SK-N-SH (cell line): ENCODE measurements around the gene ARHGAP31. TPM values are rescaled to one million over a fixed set of nuclear protein-coding genes. Genes with fewer than 3 reads are reported as not detected.

Experiments
- CTCF ChIA-PET: fragments of 300-600, 350-600 bp; formaldehyde crosslinking; extraction: SDS; loops from one replicate; lab custom pipeline; 2021; lab: Yijun Ruan, JAX
- POLR2A ChIA-PET: fragments of 350-600 bp; sonication (Branson Sonifier 250); formaldehyde crosslinking; extraction: SDS; loops from one replicate; lab custom pipeline; 2020; ENCODE audit warnings: antibody characterized with exemption, inconsistent platforms; lab: Yijun Ruan, JAX
- DNase-seq: peaks from one replicate; pipeline ENCODE4 v3.0.0; 2012
- H2AFZ ChIP-seq: fragments of 200-600 bp; sonication (generic); 2 replicates; pipeline ENCODE4 v1.8.1; 2016; ENCODE audit warnings: antibody characterized with exemption, mild to moderate bottlenecking, low read depth
- H3F3A ChIP-seq: fragments of 200-600 bp; sonication (generic); replicated peaks from 2 replicates; pipeline ENCODE3; 2016; ENCODE audit warnings: antibody characterized with exemption, mild to moderate bottlenecking; ENCODE audit not compliant: insufficient read depth
- H3K27ac ChIP-seq, 2 experiments: fragments of 200-500 bp in 1 of 2; fragments of 200-600 bp in 1 of 2; sonication (Bioruptor generic) in 1 of 2; sonication (generic), shearing (Covaris generic) in 1 of 2; 2 replicates each; pipeline versions ENCODE4 v1.5.1 to v1.6.1; 2014 to 2016; ENCODE audit warnings: low read depth in 2 of 2, inconsistent platforms in 1 of 2, low read length in 1 of 2, mild to moderate bottlenecking in 1 of 2, mixed read lengths in 1 of 2
- H3K27me3 ChIP-seq: fragments of 200-600 bp; sonication (generic), shearing (Covaris generic); 2 replicates; pipeline ENCODE4 v1.6.1; 2016; ENCODE audit warnings: mixed run types; ENCODE audit not compliant: insufficient read depth
- H3K36me3 ChIP-seq, 2 experiments: fragments of 200-500 bp in 1 of 2; fragments of 200-600 bp in 1 of 2; sonication (Bioruptor generic) in 1 of 2; sonication (generic) in 1 of 2; replicated peaks in 1 of 2; 2 replicates each; pipeline versions ENCODE3 to v1.5.1; 2014 to 2016; ENCODE audit warnings: low read length in 1 of 2, mild to moderate bottlenecking in 1 of 2; ENCODE audit not compliant: insufficient read depth in 2 of 2, control insufficient read depth in 1 of 2
- H3K4me1 ChIP-seq, 2 experiments: fragments of 200-500 bp in 1 of 2; fragments of 200-600 bp in 1 of 2; sonication (Bioruptor generic) in 1 of 2; sonication (generic), shearing (Covaris generic) in 1 of 2; 2 replicates each; pipeline versions ENCODE4 v1.5.1 to v1.6.1; 2014 to 2016; ENCODE audit warnings: low read depth in 1 of 2, low read length in 1 of 2, mixed run types in 1 of 2; ENCODE audit not compliant: insufficient read depth in 2 of 2, control insufficient read depth in 1 of 2
- H3K4me2 ChIP-seq: fragments of 200-600 bp; sonication (generic), shearing (Covaris generic); 2 replicates; pipeline ENCODE4 v1.6.1; 2017; ENCODE audit warnings: mixed run types
- H3K4me3 ChIP-seq, 2 experiments: fragments of 200-500 bp in 1 of 2; fragments of 200-600 bp in 1 of 2; sonication (Bioruptor generic) in 1 of 2; sonication (generic), shearing (Covaris generic) in 1 of 2; 2 replicates each; pipeline versions ENCODE4 v1.5.1 to v1.8.1; 2014 to 2016; ENCODE audit warnings: low read depth in 2 of 2, inconsistent platforms in 1 of 2, low read length in 1 of 2, mild to moderate bottlenecking in 1 of 2, mixed read lengths in 1 of 2, moderate library complexity in 1 of 2
- H3K79me2 ChIP-seq: fragments of 200-600 bp; sonication (generic); 2 replicates; pipeline ENCODE4 v1.8.1; 2017; ENCODE audit warnings: mild to moderate bottlenecking; ENCODE audit not compliant: insufficient read depth
- H3K9ac ChIP-seq: fragments of 200-600 bp; sonication (generic); 2 replicates; pipeline ENCODE4 v1.6.1; 2017; ENCODE audit warnings: mixed run types
- H3K9me2 ChIP-seq: fragments of 200-600 bp; sonication (generic); 2 replicates; pipeline ENCODE4 v1.6.1; 2017; ENCODE audit warnings: mixed run types
- H3K9me3 ChIP-seq: fragments of 200-600 bp; sonication (generic); 2 replicates; pipeline ENCODE4 v1.6.1; 2017; ENCODE audit warnings: mixed run types, mild to moderate bottlenecking, moderate library complexity
- H4K20me1 ChIP-seq: fragments of 200-600 bp; sonication (generic); 2 replicates; pipeline ENCODE4 v1.6.1; 2017; ENCODE audit warnings: mild to moderate bottlenecking, mixed run types; ENCODE audit not compliant: insufficient read depth
- CHD2 ChIP-seq: fragments of 150-350 bp; IDR thresholded peaks from 2 replicates; pipeline ENCODE4 v1.6.1; 2018; ENCODE audit warnings: low read length; ENCODE audit not compliant: partially characterized antibody
- ELF1 ChIP-seq: IDR thresholded peaks from 2 replicates; pipeline ENCODE4 v1.4.0; 2012
- EP300 ChIP-seq, 2 experiments: IDR thresholded peaks; 2 replicates each; pipeline versions ENCODE4 v1.4.0 to v1.6.1; 2012; ENCODE audit warnings: borderline replicate concordance in 1 of 2, low read depth in 1 of 2, low read length in 1 of 2
- EZH2phosphoT487 ChIP-seq: fragments of 200-600 bp; sonication (generic); IDR thresholded peaks from 2 replicates; pipeline ENCODE4 v1.6.1; 2017; ENCODE audit warnings: low read depth, mixed run types, mild to moderate bottlenecking, antibody characterized with exemption, moderate library complexity, borderline replicate concordance
- IRF3 ChIP-seq: fragments of 150-350 bp; IDR thresholded peaks from 2 replicates; pipeline ENCODE4 v1.6.1; 2016; ENCODE audit warnings: mild to moderate bottlenecking, low read depth, low read length
- MXI1 ChIP-seq: IDR thresholded peaks from 2 replicates; pipeline ENCODE4 v1.6.1; 2012; ENCODE audit warnings: mild to moderate bottlenecking, low read depth, low read length, improper control_type of control experiment
- PBX3 ChIP-seq: IDR thresholded peaks from 2 replicates; pipeline ENCODE4; 2012
- POLR2AphosphoS5 ChIP-seq: IDR thresholded peaks from 2 replicates; pipeline ENCODE4 v1.6.1; 2012; ENCODE audit warnings: low read depth, low read length
- RCOR1 ChIP-seq: fragments of 150-350 bp; IDR thresholded peaks from 2 replicates; pipeline ENCODE4 v1.6.1; 2017; ENCODE audit warnings: antibody characterized with exemption, low read length
- REST ChIP-seq: IDR thresholded peaks from 2 replicates; pipeline ENCODE4 v1.6.1; 2012; ENCODE audit warnings: mild to moderate bottlenecking, low read depth, low read length, moderate library complexity
- RFX5 ChIP-seq: IDR thresholded peaks from 2 replicates; pipeline ENCODE4 v1.6.1; 2012; ENCODE audit warnings: mild to moderate bottlenecking, improper control_type of control experiment, low read length
- RXRA ChIP-seq: IDR thresholded peaks from 2 replicates; pipeline ENCODE4 v1.4.0; 2012; ENCODE audit warnings: low read depth, mild to moderate bottlenecking, borderline replicate concordance
- TCF12 ChIP-seq: IDR thresholded peaks from 2 replicates; pipeline ENCODE4 v1.4.0; 2012
- USF2 ChIP-seq: fragments of 150-350 bp; IDR thresholded peaks from 2 replicates; pipeline ENCODE4 v1.6.1; 2017; ENCODE audit warnings: antibody characterized with exemption, low read length, low read depth, borderline replicate concordance
- ZBTB33 ChIP-seq: IDR thresholded peaks from 2 replicates; pipeline ENCODE4 v1.4.0; 2012; ENCODE audit warnings: low read depth, borderline replicate concordance
- WGBS: methylation state at CpG from one replicate; pipeline ENCODE4 v1.1.6; 2017; ENCODE audit warnings: low lambda C conversion rate; 5-methylcytosine and 5-hydroxymethylcytosine counted together
- polyA plus RNA-seq, 3 experiments: library from polyadenylated mRNA; depleted of rRNA; stranded (reverse); fragments of >200 nt; gene quantifications; 2 replicates each; pipeline ENCODE4 v1.2.3, GENCODE V29; 2012

Gene ARHGAP31
- polyA plus RNA-seq, 1 of the 3 experiments (the other 2 are of a cell fraction) = 4.4 TPM

- TF ChIP-seq REST (no peak), CHD2 (no peak), EZH2phosphoT487 (no peak), RXRA (no peak), POLR2AphosphoS5 (no peak)
- TF ChIP-seq, all 33 proteins: peak for 0
Measured at GRCh38 chr3:119316313-119316670, 22.1 kb downstream of the ARHGAP31 start (continued).

GRCh38 chr3:119318876-119319275 lies 24.7 kb downstream of the ARHGAP31 start:
- H3K9ac ChIP-seq = no peak overlapping the region
- H3F3A ChIP-seq = peaks cover 3% of the 10 kb centered on the region
- TF ChIP-seq USF2 (no peak), ZBTB33 (no peak), ELF1 (no peak), PBX3 (no peak), RCOR1 (peak; percentile 82), EP300 (IDR thresholded peaks at IDR 0.05; ENCODE audit: borderline replicate concordance in 1 of 2, low read depth in 1 of 2, low read length in 1 of 2) (peak in 1 of 2 experiments; percentile 15; a peak in 1 of 4 replicates), IRF3 (no peak), MXI1 (no peak), RFX5 (no peak), TCF12 (peak; percentile 66; the same call in 1 of the 2 replicates), POLR2AphosphoS5 (0 out of 2 replicates have a peak, but pooled peaks have one; percentile 19)
- H3K9me2 ChIP-seq = no peaks in the 10 kb centered on the region
- H3K36me3 ChIP-seq = peaks cover 2 to 3% of the 10 kb centered on the region in 2 experiments
- H3K9me3 ChIP-seq = no peaks in the 10 kb centered on the region
- H3K27ac ChIP-seq = peak overlapping the region in 1 of 2 experiments; percentile 74; a peak in 2 of 4 replicates
- no peaks in the 10 kb centered on the region for H4K20me1 ChIP-seq
- H3K4me1 ChIP-seq = peaks cover 5 to 46% of the 10 kb centered on the region in 2 experiments; a peak in 3 of 4 replicates
- 41% methylated on average over 3 of the region's 3 CpGs for WGBS
- peak; percentile 43 for DNase-seq
- POLR2A ChIA-PET = interaction anchor here (1.5 kb wide), 1 partner anchor 25 kb away, joined by 4 read pairs; the partner anchor contains the start of gene ARHGAP31
- no peak overlapping the region for H3K4me2 ChIP-seq
- H3K79me2 ChIP-seq = peaks cover 84% of the 10 kb centered on the region
- no peak overlapping the region for H2AFZ ChIP-seq
- H3K4me3 ChIP-seq = no peak overlapping the region
- no peaks in the 10 kb centered on the region for H3K27me3 ChIP-seq
- CTCF ChIA-PET = no interaction called here
